Caco-2 (cell line): ENCODE measurements around the gene HELLS. TPM values are rescaled to one million over a fixed set of nuclear protein-coding genes. Genes with fewer than 3 reads are reported as not detected.

ENCODE experiments used
- BruUV-seq: library from RNA; stranded (reverse); fragments of 400-500 nt; replicated peaks from 2 replicates; lab custom pipeline; 2021; lab: Mats Ljungman, UMichigan
- CTCF ChIA-PET: fragments of 300-600 bp; sonication (Branson Sonifier 250); formaldehyde crosslinking; loops from one replicate; lab custom pipeline; 2022; ENCODE audit warnings: antibody characterized with exemption; lab: Charles Lee
- POLR2A ChIA-PET: fragments of 300-600 bp; sonication (Branson Sonifier 250); formaldehyde crosslinking; loops from one replicate; lab custom pipeline; 2022; ENCODE audit warnings: antibody characterized with exemption; lab: Charles Lee
- DNase-seq, 2 experiments: peaks; one replicate each; pipeline versions ENCODE4 v3.0.0 to v3.0.0-alpha.2; 2020 to 2022
- H3K27me3 ChIP-seq: replicated peaks from 2 replicates; pipeline ENCODE4 v1.6.0; 2011; ENCODE audit warnings: low read length; ENCODE audit not compliant: control insufficient read depth, insufficient read depth
- H3K36me3 ChIP-seq: 2 replicates; pipeline ENCODE4 v1.5.1; 2011; ENCODE audit warnings: low read length; ENCODE audit not compliant: control insufficient read depth, insufficient read depth
- H3K4me1 ChIP-seq: fragments of 250-450 bp; sonication (Bioruptor Pico); 2 replicates; pipeline ENCODE4 v1.5.1; 2020; ENCODE audit warnings: mild to moderate bottlenecking
- H3K4me3 ChIP-seq: 2 replicates; pipeline ENCODE4 v1.5.1; 2011; ENCODE audit warnings: low read depth, mild to moderate bottlenecking, control low read depth, low read length
- H3K9me3 ChIP-seq: fragments of 250-450 bp; sonication (Bioruptor Pico); 2 replicates; pipeline ENCODE4 v1.5.1; 2020; ENCODE audit warnings: mild to moderate bottlenecking, moderate library complexity
- H3K27ac Mint-ChIP-seq: one replicate; pipeline ENCODE4 v1.8.0; 2022; ENCODE audit warnings: mixed read lengths; ENCODE audit not compliant: unreplicated experiment
- H3K27me3 Mint-ChIP-seq: one replicate; pipeline ENCODE4 v1.8.0; 2022; ENCODE audit warnings: mixed read lengths; ENCODE audit not compliant: insufficient read depth, unreplicated experiment
- H3K36me3 Mint-ChIP-seq: one replicate; pipeline ENCODE4 v1.8.0; 2022; ENCODE audit warnings: mild to moderate bottlenecking, mixed read lengths; ENCODE audit not compliant: insufficient read depth, unreplicated experiment
- H3K4me1 Mint-ChIP-seq: one replicate; pipeline ENCODE4 v1.8.0; 2022; ENCODE audit warnings: low read depth, mixed read lengths; ENCODE audit not compliant: unreplicated experiment
- H3K4me3 Mint-ChIP-seq: one replicate; pipeline ENCODE4 v1.8.0; 2022; ENCODE audit warnings: mild to moderate bottlenecking, moderate library complexity, mixed read lengths; ENCODE audit not compliant: unreplicated experiment
- H3K9me3 Mint-ChIP-seq: one replicate; pipeline ENCODE4 v1.8.0; 2022; ENCODE audit warnings: mixed read lengths; ENCODE audit not compliant: unreplicated experiment
- intact Hi-C: fragments of 100-400 bp; cut with micrococcal nuclease; formaldehyde crosslinking; loops from one replicate; pipeline ENCODE4 v1.10.0; 2022; ENCODE audit not compliant: unreplicated experiment
- total RNA-seq: library from RNA; stranded (reverse); gene quantifications from 2 replicates; pipeline ENCODE4 v1.2.3, GENCODE V29; 2022
- TF ChIP-seq, protein P1 (sequence below), 2 experiments: fragments of 200-600 bp in 1 of 2; IDR thresholded peaks; 1 replicate in 1 of 2; 2 replicates in 1 of 2; pipeline versions ENCODE4 v1.5.1 to v1.8.0; 2011 to 2022; ENCODE audit warnings: antibody characterized with exemption in 1 of 2, control low read depth in 1 of 2, inconsistent platforms in 1 of 2, low read depth in 1 of 2, low read length in 1 of 2, mild to moderate bottlenecking in 1 of 2, moderate library complexity in 1 of 2; ENCODE audit not compliant: insufficient read depth in 1 of 2, severe bottlenecking in 1 of 2, unreplicated experiment in 1 of 2

HELLS gene
- total RNA-seq, 1 experiment from 2014 or later: 189 TPM

DNA sequence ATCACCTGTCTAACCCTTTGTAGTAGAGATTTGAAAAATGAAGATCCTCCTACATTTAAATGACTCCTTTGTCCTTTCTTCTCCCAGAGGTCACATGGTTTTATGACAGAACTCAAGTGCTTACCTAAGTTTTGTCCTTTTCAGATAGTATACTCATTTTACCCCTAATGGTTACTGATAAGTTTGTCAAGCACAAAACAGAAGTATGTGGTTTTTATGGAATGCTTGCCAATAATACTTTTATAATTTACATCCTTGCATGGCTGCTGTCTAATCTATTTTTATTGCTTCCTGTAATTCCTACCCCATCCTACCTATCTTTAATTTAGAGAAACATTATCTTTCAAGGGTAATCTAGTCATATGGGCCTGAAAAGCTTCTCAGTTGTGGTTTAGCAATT lies 37.5 kb downstream of the HELLS start:
- intact Hi-C loops: no loop called here
- H3K27ac Mint-ChIP-seq: peak overlapping the region; percentile 16
- no peak overlapping the region for H3K4me3 Mint-ChIP-seq
- H3K27me3 ChIP-seq: no peaks in the 10 kb centered on the region
- H3K36me3 Mint-ChIP-seq: peaks cover 58% of the 10 kb centered on the region
- H3K36me3 ChIP-seq: peaks cover 2% of the 10 kb centered on the region
- H3K9me3 ChIP-seq: no peaks in the 10 kb centered on the region
- no peaks in the 10 kb centered on the region for H3K27me3 Mint-ChIP-seq
- ChIA-PET POLR2A (no interaction called here), CTCF (no interaction called here)
- TF ChIP-seq, protein P1, sequence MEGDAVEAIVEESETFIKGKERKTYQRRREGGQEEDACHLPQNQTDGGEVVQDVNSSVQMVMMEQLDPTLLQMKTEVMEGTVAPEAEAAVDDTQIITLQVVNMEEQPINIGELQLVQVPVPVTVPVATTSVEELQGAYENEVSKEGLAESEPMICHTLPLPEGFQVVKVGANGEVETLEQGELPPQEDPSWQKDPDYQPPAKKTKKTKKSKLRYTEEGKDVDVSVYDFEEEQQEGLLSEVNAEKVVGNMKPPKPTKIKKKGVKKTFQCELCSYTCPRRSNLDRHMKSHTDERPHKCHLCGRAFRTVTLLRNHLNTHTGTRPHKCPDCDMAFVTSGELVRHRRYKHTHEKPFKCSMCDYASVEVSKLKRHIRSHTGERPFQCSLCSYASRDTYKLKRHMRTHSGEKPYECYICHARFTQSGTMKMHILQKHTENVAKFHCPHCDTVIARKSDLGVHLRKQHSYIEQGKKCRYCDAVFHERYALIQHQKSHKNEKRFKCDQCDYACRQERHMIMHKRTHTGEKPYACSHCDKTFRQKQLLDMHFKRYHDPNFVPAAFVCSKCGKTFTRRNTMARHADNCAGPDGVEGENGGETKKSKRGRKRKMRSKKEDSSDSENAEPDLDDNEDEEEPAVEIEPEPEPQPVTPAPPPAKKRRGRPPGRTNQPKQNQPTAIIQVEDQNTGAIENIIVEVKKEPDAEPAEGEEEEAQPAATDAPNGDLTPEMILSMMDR (IDR thresholded peaks at IDR 0.05; ENCODE audit: insufficient read depth in 1 of 2, low read depth in 1 of 2, low read length in 1 of 2, severe bottlenecking in 1 of 2, unreplicated experiment in 1 of 2): no peak
- no peak overlapping the region for H3K4me3 ChIP-seq
- no TSS peak for BruUV-seq
- H3K9me3 Mint-ChIP-seq: no peaks in the 10 kb centered on the region
- DNase-seq: no peak
- H3K4me1 ChIP-seq: peaks cover 28% of the 10 kb centered on the region
- peaks cover 16% of the 10 kb centered on the region for H3K4me1 Mint-ChIP-seq

- Mint-ChIP-seq H3K4me3 (no peak overlapping the region), H3K27me3 (no peaks in the 10 kb centered on the region), H3K27ac (no peak overlapping the region), H3K9me3 (no peaks in the 10 kb centered on the region), H3K4me1 (no peaks in the 10 kb centered on the region), H3K36me3 (peaks cover 86% of the 10 kb centered on the region)
- Histone ChIP-seq H3K4me3 (no peak overlapping the region), H3K4me1 (no peaks in the 10 kb centered on the region), H3K36me3 (no peaks in the 10 kb centered on the region), H3K9me3 (no peaks in the 10 kb centered on the region), H3K27me3 (no peaks in the 10 kb centered on the region)
- CTCF ChIA-PET: no interaction called here
- no TSS peak for BruUV-seq
- DNase-seq: no peak
- POLR2A ChIA-PET: no interaction called here
- TF ChIP-seq, protein P1 (IDR thresholded peaks at IDR 0.05; ENCODE audit: insufficient read depth in 1 of 2, low read depth in 1 of 2, low read length in 1 of 2, severe bottlenecking in 1 of 2, unreplicated experiment in 1 of 2): no peak
- intact Hi-C loops: no loop called here
These were observed 46.0 kb downstream of the HELLS start for GRCh38 chr10:94591461-94592205.

DNA sequence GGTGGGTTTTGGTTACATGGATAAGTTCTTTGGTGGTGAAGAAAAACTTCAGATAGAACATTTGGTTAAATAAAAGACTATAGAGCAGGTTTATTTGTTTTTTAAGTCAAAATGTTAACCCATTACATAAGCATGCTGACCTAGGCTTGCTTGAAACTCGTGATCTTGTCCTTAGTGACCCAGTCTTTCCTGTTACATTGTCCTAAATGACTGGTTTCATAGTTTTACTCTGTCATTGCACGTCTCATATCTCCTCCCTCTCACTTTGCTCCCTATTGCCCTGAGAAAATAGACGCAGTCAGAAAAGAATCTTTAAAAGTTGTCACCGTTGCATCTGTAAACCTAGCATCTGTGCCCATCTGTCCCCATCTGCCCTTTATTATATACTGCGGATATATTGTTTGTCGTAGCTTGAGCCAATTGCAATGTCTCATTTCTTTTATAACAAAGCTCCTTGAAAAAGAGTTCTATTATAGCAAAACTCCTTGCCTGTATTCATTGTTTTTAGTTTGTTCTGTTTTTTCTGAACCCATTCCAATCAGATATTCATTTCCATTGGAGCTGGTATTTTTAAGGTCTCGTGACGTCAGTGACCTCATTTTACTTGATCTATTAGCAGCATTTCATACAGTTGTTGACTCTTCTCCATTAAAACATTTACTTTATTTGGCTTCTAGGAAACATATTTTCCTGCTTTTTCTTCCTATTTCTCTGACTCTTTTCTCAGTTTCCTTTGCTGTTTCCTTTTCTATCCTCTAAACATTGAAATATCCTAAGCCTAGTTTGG lies 57.3 kb downstream of the HELLS start:
- CTCF ChIA-PET: no interaction called here
- POLR2A ChIA-PET: no interaction called here
- Mint-ChIP-seq H3K4me1 (no peaks in the 10 kb centered on the region), H3K27me3 (no peaks in the 10 kb centered on the region), H3K9me3 (no peaks in the 10 kb centered on the region), H3K4me3 (no peak overlapping the region), H3K27ac (no peak overlapping the region), H3K36me3 (peaks cover 89% of the 10 kb centered on the region)
- no peak for DNase-seq
- BruUV-seq: no TSS peak
- no peaks in the 10 kb centered on the region for H3K9me3 ChIP-seq
- H3K27me3 ChIP-seq: no peaks in the 10 kb centered on the region
- intact Hi-C loops: no loop called here
- no peak overlapping the region for H3K4me3 ChIP-seq
- H3K4me1 ChIP-seq: no peaks in the 10 kb centered on the region
- TF ChIP-seq, protein P1 (IDR thresholded peaks at IDR 0.05; ENCODE audit: insufficient read depth in 1 of 2, low read depth in 1 of 2, low read length in 1 of 2, severe bottlenecking in 1 of 2, unreplicated experiment in 1 of 2): no peak
- H3K36me3 ChIP-seq: peaks cover 1% of the 10 kb centered on the region; the same call in 1 of the 2 replicates
